PC-9 (cell line): ENCODE data around the gene DCAF17.

Experiments used
- EZH2 ChIP-seq: fragments of 200-600 bp; sonication (generic); IDR thresholded peaks from 2 replicates; pipeline ENCODE4 v1.8.0; 2017; ENCODE audit warnings: antibody characterized with exemption, low read depth
- TF ChIP-seq, protein P1 (sequence below): fragments of 200-600 bp; sonication (generic); conservative IDR thresholded peaks from 2 replicates; pipeline ENCODE4 v1.6.1; 2017; ENCODE audit warnings: mixed run types, antibody characterized with exemption, mild to moderate bottlenecking, moderate library complexity

DNA sequence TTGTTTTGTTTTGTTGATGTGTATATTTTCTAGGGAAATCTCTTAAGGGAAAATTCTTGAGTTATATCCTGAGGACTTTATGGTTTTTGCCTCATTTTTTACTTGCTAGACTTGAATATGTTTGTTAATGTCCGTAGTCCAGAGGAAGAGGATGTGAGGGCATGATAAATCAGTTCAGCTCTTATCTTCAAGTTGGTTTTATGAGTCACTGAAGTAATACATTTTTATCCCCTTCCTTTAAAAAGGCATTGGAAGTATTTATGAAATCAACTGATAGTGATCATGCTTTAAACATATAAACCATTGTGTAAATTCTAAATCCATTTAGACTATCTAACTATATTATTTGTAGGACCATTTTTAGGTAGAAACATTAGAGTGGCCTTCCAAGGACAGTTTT is 44.3 kb downstream of the DCAF17 start:
- TF ChIP-seq, protein P1, sequence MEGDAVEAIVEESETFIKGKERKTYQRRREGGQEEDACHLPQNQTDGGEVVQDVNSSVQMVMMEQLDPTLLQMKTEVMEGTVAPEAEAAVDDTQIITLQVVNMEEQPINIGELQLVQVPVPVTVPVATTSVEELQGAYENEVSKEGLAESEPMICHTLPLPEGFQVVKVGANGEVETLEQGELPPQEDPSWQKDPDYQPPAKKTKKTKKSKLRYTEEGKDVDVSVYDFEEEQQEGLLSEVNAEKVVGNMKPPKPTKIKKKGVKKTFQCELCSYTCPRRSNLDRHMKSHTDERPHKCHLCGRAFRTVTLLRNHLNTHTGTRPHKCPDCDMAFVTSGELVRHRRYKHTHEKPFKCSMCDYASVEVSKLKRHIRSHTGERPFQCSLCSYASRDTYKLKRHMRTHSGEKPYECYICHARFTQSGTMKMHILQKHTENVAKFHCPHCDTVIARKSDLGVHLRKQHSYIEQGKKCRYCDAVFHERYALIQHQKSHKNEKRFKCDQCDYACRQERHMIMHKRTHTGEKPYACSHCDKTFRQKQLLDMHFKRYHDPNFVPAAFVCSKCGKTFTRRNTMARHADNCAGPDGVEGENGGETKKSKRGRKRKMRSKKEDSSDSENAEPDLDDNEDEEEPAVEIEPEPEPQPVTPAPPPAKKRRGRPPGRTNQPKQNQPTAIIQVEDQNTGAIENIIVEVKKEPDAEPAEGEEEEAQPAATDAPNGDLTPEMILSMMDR: no peak
- TF ChIP-seq EZH2: no peak
